Transverse colon (tissue), 3 donors: ENCODE measurements around the gene OXTR.

ENCODE experiments used
- EP300 ChIP-seq: sonication (generic); formaldehyde crosslinking; IDR thresholded peaks from one replicate; pipeline ENCODE4 v1.6.1; 2017; ENCODE audit warnings: antibody characterized with exemption, low read depth
- POLR2A ChIP-seq: fragments of 450-650 bp; IDR thresholded peaks from one replicate; pipeline ENCODE4 v1.6.1; 2016; ENCODE audit warnings: antibody characterized with exemption, mild to moderate bottlenecking, moderate library complexity
- TF ChIP-seq, protein P1 (sequence below), 5 experiments: fragments of 200-600 bp in 3 of 5; fragments of 450-650 bp in 2 of 5; sonication (generic) in 3 of 5; IDR thresholded peaks; 1 replicate in 2 of 5; 2 replicates in 3 of 5; pipeline ENCODE4 v1.5.1; 2016 to 2017; ENCODE audit warnings: antibody characterized with exemption in 5 of 5, inconsistent platforms in 3 of 5, mild to moderate bottlenecking in 2 of 5, moderate library complexity in 1 of 5

DNA sequence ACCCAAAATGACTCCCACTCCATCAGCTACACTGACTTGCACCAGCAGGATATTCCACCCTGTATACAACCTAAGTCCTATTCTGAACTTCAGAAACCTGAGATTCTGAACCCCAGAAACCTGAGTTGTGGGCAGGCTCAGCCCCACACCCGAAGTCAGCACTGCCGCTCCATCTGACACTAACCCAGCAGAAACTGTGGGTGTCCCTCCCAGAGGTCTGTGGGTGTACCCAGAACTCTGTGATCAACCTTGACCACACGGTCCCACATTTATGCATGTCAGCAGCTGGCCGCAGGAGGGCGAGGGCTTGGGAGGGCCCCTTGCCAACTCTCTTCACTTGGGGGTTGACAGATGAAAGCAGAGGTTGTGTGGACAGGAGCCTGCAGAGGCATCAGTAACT is 9.3 kb downstream of the OXTR start:
- TF ChIP-seq EP300 (no peak), POLR2A (no peak)
- TF ChIP-seq, protein P1, sequence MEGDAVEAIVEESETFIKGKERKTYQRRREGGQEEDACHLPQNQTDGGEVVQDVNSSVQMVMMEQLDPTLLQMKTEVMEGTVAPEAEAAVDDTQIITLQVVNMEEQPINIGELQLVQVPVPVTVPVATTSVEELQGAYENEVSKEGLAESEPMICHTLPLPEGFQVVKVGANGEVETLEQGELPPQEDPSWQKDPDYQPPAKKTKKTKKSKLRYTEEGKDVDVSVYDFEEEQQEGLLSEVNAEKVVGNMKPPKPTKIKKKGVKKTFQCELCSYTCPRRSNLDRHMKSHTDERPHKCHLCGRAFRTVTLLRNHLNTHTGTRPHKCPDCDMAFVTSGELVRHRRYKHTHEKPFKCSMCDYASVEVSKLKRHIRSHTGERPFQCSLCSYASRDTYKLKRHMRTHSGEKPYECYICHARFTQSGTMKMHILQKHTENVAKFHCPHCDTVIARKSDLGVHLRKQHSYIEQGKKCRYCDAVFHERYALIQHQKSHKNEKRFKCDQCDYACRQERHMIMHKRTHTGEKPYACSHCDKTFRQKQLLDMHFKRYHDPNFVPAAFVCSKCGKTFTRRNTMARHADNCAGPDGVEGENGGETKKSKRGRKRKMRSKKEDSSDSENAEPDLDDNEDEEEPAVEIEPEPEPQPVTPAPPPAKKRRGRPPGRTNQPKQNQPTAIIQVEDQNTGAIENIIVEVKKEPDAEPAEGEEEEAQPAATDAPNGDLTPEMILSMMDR (IDR thresholded peaks at IDR 0.05), result no peak
